GM21515 (cell line): ENCODE data around the gene CCDC106.

Experiments
- ATAC-seq: cut with Tn5 transposase; IDR thresholded peaks from one replicate; pipeline ENCODE4 v1.9.1; 2021; ENCODE audit not compliant: unreplicated experiment

CCDC106 gene

DNA sequence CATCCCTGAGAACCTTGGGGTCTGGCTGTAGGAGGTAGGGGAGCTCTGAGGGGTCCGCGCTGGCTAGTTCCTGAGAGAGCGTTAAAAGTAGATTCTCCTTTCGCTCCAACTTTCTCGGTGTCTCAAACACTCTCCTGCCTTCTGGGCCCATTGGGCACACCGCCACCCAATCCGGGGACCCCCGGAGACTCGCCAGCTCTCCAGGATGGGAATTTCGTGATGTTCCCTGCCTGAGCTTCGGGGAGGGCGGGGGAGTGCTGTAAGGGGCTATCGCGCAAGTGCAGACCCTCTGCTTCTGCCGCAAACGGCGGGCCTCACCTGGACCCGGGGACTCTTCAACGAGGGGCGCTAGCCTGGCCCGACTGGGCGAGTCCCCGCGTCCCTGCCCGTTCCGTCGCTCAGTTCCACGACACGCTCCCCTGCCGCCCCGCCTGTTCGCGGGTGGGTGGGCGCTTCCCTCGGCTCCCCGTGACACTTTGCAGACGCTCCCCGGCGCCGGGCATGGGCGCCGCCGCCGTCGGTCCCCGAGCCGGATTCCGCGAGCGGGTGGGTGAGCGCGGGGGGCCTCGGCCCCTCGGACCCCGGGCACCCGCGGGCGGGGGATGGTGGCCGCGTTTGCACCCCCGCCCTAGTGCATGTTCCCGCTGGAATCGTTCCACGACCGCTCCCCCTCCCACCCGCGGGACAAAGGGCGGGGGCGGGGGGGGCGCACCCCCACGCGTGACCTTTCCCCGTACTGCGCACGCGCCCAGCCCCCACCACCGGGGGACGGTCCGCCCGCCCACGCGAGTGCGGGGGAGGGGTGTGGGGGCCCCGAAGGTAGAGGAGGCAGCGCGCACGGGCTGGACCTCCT, at the start of gene CCDC106:
Gene CCDC106, plus strand, starts transcription at position 481 of the 853 bp plus-strand sequence. CDS start 835 bp downstream, outside the sequence.
- ATAC-seq, result no peak

DNA sequence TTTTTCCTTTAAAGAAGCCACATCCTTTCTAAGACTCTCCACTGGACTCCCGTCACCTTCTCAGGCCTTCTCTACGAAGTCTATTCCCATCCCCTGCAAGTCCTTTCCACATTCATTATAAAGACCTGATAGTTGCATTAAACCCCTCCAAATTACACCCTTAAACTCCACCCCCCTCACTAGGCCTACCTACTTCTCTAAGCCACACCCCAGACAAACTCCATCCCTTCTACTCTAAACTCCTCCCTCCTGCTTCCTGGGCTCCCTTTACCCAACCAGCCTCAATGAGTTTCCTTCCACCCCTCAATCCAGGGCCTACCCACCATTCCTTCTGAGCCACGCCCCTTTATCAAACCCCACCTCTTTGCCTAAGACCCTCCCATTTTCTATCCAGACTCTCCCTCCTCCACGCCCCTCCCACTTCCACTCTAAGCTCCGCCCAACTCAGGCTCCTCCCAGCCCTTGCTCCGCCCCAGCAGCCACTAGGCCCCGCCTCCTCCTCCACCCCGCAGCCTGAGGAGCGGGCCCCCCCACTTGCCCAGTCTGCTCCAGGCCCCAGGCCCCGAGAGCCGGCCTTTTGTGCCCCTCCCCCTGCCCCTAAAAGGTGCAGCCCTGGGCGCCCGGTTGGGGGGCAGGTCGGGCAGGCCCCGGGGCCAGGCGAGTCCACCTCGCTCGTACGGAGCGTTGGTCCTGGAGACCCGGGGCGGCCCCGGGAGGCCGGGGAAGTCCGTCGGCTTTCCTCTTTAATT, 49.1 kb upstream of the CCDC106 start:
- peak; percentile 49 for ATAC-seq

DNA sequence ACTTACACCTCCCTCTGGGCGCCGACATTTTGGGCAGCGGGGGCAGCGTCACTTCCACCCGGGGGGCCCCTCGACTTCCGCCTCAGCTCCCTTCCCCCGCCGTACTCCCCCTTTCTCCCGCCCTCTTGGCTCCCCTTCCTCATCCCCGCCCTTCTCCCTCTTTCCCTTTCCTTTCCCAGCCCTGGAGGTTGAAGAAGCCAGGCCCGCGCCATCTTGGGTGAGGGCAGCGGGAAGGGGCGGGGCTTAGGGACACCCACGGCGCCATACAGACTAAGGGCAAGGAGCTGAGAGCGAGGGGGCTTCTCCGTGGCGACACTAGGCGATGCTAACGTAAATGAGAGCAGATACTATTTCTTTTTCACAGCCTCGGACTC, 48.6 kb upstream of the CCDC106 start, which contains the start of gene FIZ1:
Gene FIZ1, minus strand, starts transcription at position 50 of the 374 bp plus-strand sequence. CDS start 1,652 bp downstream, outside the sequence.
- peak; percentile 43 for ATAC-seq

DNA sequence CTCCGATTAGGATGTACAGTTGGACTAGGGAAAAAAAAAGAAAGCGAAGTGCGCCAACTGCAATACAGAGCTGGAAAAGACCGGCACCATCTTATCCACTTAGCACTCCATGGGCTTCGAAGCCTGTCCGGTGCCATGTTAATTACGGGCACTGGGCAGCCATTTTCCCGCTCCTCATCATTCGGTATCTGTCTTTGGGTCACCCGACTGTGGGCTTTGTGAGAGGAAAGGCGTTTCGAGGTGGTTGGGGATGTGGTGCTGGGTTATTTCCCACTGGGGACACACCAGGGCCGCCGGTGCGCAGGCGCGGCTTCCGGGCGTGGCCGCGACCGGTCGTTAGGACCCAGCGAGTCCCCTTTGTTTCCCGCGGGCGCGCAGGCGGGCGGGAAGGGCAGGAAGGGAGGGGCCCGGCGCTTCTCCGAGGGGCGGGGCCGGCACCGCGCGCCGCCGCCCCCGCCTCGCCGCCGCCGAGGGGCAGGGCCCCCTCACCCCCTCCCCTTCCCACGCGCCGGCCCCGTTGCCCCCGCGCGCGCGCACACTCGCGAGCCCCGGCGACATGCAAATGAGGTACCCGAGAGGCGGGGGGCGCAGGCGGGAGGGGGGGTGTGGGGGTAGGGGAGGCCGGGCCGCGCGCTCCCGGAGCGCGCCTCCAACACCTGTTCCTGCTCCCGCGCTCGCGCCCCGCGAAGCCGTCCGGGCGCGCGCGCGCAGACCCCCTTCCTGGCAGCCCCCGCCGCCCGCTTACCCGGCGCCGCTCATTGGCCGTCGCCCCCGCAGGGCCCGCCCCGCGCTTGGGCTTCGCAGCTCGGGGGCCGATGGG, 48.0 kb upstream of the CCDC106 start, which contains the start of gene ZNF524:
Gene ZNF524, plus strand, starts transcription at position 447 of the 820 bp plus-strand sequence. CDS start 1,825 bp downstream, outside the sequence.
- ATAC-seq, result peak; percentile 35

- no peak for ATAC-seq
Observed at GRCh38 chr19:55600662-55601028, 47.4 kb upstream of the CCDC106 start.

GRCh38 chr19:55601084-55601483, 46.9 kb upstream of the CCDC106 start:
- ATAC-seq, result no peak

- ATAC-seq, result no peak
Observed at GRCh38 chr19:55602104-55603001, 45.7 kb upstream of the CCDC106 start.

GRCh38 chr19:55603115-55603514, 44.9 kb upstream of the CCDC106 start:
- ATAC-seq, result no peak

DNA sequence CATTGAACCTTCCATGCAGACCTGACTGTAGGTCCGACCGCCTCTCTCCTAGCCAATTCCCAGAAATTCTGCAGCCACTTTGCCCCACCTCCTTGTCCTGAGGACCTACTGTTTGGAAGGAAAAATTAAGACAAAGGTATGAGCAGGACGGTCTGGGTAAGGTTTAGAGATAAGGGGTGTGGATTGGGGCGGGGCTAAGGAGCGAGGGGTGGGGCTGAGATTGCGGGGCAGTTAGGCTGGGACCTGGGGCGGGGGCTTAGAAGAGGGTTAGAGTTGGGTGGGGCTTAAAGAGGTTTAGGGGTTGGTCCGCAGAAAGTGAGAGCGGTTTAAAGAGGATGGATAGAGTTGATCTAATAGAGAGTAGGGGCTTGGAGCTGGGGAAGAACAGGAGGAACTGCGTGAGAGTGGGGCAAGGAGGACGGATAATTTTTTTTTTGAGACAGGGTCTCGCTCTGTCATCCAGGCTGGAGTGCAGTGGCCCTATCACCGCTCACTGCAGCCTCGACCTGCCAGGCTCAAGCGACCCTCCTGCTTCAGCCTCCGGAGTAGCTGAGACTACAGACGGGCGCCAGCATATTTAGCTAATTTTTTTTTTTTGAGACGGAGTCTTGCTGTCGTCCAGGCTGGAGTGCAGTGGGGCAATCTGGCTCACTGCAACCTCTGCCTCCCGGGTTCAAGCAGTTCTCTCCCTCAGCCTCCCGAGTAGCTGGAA, 44.3 kb upstream of the CCDC106 start:
- ATAC-seq, result no peak

DNA sequence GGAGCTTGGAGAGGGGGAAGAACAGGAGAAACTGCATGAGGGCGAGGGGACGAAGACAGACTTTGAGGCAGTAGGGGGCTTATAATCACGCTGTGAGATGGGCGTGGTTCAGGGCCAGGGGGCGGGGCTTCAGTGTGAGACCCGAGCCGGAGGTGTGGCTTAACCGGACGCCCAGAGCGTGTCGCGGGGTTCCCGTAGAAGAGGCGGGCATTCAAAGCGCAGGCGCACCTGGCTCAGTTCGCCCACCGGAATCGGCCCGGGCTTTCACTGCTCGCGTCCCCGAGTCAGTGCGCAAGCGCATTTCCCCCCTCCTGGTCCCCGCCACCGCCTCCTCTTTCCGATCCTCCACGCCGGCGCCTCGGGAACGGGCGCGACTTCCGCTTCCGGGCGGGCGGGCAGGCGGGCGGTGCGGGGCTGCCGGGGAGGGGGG, 42.8 kb upstream of the CCDC106 start:
- ATAC-seq, result peak; percentile 58

- peak; percentile 33 for ATAC-seq
Observed at GRCh38 chr19:55605637-55606470, 42.2 kb upstream of the CCDC106 start, which contains the start of gene ZNF865. Gene ZNF865 (plus strand): TSS chr19:55605647. CDS start chr19:55613619, 7,972 bp downstream.

DNA sequence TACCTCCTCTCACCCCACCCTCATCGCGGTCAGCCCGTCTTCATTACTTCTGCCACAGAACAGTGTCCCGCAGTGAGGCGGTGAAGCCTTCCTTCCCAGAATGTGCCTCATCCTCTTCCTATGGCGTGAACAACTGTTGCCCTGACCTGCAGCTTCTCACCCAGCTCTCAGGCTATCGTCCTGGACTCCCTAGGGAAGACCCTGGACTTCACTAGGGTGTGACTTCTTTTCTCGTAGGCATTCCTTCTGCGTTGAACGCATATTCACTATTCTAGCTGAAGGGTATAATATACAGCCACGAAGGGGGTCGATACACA, 41.6 kb upstream of the CCDC106 start:
- no peak for ATAC-seq

- no peak for ATAC-seq
Observed at GRCh38 chr19:55606817-55607216, 41.2 kb upstream of the CCDC106 start.

- no peak for ATAC-seq
Observed at GRCh38 chr19:55609326-55609725, 38.7 kb upstream of the CCDC106 start.

DNA sequence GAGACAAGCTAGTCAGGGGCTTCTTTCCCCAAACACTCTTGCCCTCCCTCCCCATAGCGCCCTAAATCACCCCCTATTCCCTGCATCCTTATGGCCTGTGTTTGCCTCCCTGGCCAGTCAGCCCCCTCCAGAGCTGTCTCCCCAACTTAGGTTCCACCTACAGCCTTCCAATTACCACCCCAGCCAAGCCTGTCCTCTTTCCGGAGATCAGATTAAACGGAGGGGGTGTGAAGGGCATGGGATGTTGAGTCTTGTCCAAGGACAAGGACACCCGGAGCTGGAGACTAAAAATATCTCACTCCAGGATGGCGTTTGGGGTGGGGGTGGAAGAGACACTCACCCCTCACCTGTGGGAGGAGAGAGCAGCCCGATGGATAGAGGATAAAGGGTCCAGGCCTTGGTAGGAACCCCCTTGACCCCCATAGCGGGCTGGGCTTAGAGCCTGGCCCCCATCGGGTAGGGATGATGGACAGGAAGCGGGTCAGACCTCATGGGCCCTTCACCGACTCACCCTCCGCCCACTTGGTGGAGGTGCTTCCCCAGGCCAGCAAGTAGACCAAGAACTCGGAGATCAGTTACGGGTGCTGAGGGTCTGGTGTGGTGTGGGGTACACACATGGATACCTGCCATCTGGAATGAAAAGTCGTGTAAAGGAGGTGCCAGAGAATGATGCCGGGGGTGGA, 36.6 kb upstream of the CCDC106 start:
- no peak for ATAC-seq

GRCh38 chr19:55611983-55612645, 35.9 kb upstream of the CCDC106 start:
- ATAC-seq, result no peak

DNA sequence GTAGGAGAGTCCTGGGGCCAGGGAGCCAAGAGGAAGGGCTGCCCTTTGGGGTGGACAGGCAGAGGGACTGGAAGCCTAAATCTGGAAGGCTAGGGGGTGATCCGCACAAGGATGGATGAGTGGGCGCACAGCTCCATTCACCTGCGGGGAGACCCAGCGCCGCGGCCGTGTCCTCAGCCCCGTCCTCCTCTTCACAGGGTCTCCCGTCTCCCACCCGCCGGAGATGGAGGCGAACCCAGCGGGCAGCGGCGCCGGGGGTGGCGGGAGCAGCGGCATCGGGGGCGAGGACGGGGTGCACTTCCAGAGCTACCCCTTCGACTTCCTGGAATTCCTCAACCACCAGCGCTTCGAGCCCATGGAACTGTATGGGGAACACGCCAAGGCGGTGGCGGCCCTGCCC, 34.6 kb upstream of the CCDC106 start:
- ATAC-seq, result no peak
